Measurements from ENCODE around the gene MMRN1. TPM values are rescaled to one million over a fixed set of nuclear protein-coding genes. Genes with fewer than 3 reads are reported as not detected.

The MMRN1 gene
- total RNA-seq, 1 donor from 2014 or later, result 0.34 TPM

- no peak overlapping the region for H2AFZ ChIP-seq (ENCODE audit: low read depth, low read length)
- H3K4me2 ChIP-seq (ENCODE audit: low read length), result no peak overlapping the region
- no peaks in the 10 kb centered on the region for H3K9me3 Mint-ChIP-seq (ENCODE audit: unreplicated experiment)
- no peaks in the 10 kb centered on the region for H3K9me3 ChIP-seq (ENCODE audit: insufficient read depth, low read depth, low read length)
- H3K4me3 ChIP-seq (ENCODE audit: insufficient read depth, low read depth, low read length), result no peak overlapping the region
- no peaks in the 10 kb centered on the region for H3K36me3 Mint-ChIP-seq (ENCODE audit: low read depth, unreplicated experiment)
- H3K27ac ChIP-seq (ENCODE audit: low read depth, low read length), result no peak overlapping the region
- no peaks in the 10 kb centered on the region for H3K36me3 ChIP-seq (ENCODE audit: insufficient read depth, low read length)
- no peak overlapping the region for H3K4me3 Mint-ChIP-seq (ENCODE audit: unreplicated experiment)
- FAIRE-seq (no peak), DNase-seq (ENCODE audit: low read depth) (no peak)
- H3K27me3 Mint-ChIP-seq (ENCODE audit: low read depth, unreplicated experiment), result no peaks in the 10 kb centered on the region
- H3K4me1 ChIP-seq (ENCODE audit: insufficient read depth, low read length), result no peaks in the 10 kb centered on the region
- no peak overlapping the region for H3K9ac ChIP-seq (ENCODE audit: low read length)
- H3K27ac Mint-ChIP-seq (ENCODE audit: unreplicated experiment), result no peak overlapping the region
- TF ChIP-seq EZH2 (IDR thresholded peaks at IDR 0.05; ENCODE audit: insufficient read depth, low read length) (no peak), CTCF (IDR thresholded peaks at IDR 0.05; ENCODE audit: insufficient read depth, low read depth, low read length) (no peak)
- H3K4me1 Mint-ChIP-seq (ENCODE audit: low read depth, unreplicated experiment), result no peaks in the 10 kb centered on the region
- H4K20me1 ChIP-seq (ENCODE audit: insufficient read depth, low read length), result no peaks in the 10 kb centered on the region
- H3K27me3 ChIP-seq (ENCODE audit: insufficient read depth, low read length), result no peaks in the 10 kb centered on the region
- H3K79me2 ChIP-seq (ENCODE audit: insufficient read depth, low read length), result no peaks in the 10 kb centered on the region
Measured at GRCh38 chr4:89981789-89982334, 87.2 kb downstream of the MMRN1 start.

DNA sequence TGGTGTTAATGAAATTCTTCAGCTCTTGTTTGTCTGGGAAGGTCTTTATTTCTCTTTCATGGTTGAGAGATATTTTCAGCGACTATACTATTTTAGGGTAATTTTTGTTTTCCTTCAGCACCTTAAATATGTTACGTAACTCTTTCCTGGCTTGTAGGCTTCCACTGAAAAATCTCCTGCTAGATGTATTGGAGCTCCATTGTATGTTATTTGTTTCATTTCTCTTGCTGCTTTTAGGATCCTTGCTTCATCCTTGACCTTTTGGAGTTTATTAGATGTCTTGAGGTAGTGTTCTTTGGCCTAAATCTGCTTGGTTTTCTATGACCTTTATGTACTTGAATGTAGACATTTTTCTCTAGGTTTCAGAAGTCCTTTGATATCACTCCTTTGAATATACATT, 93.6 kb downstream of the MMRN1 start:
- FAIRE-seq (no peak), DNase-seq (ENCODE audit: low read depth) (no peak)
- no peaks in the 10 kb centered on the region for H3K4me1 ChIP-seq (ENCODE audit: insufficient read depth, low read length)
- no peak overlapping the region for H3K9ac ChIP-seq (ENCODE audit: low read length)
- no peaks in the 10 kb centered on the region for H3K27me3 ChIP-seq (ENCODE audit: insufficient read depth, low read length)
- peaks cover 2% of the 10 kb centered on the region for H3K9me3 Mint-ChIP-seq (ENCODE audit: unreplicated experiment)
- H3K4me2 ChIP-seq (ENCODE audit: low read length), result no peak overlapping the region
- H3K4me1 Mint-ChIP-seq (ENCODE audit: low read depth, unreplicated experiment), result no peaks in the 10 kb centered on the region
- H4K20me1 ChIP-seq (ENCODE audit: insufficient read depth, low read length), result no peaks in the 10 kb centered on the region
- no peak overlapping the region for H3K4me3 ChIP-seq (ENCODE audit: insufficient read depth, low read depth, low read length)
- H3K79me2 ChIP-seq (ENCODE audit: insufficient read depth, low read length), result no peaks in the 10 kb centered on the region
- H3K27me3 Mint-ChIP-seq (ENCODE audit: low read depth, unreplicated experiment), result no peaks in the 10 kb centered on the region
- H3K4me3 Mint-ChIP-seq (ENCODE audit: unreplicated experiment), result no peak overlapping the region
- H3K36me3 ChIP-seq (ENCODE audit: insufficient read depth, low read length), result no peaks in the 10 kb centered on the region
- H3K9me3 ChIP-seq (ENCODE audit: insufficient read depth, low read depth, low read length), result no peaks in the 10 kb centered on the region
- no peaks in the 10 kb centered on the region for H3K36me3 Mint-ChIP-seq (ENCODE audit: low read depth, unreplicated experiment)
- TF ChIP-seq CTCF (IDR thresholded peaks at IDR 0.05; ENCODE audit: insufficient read depth, low read depth, low read length) (no peak), EZH2 (IDR thresholded peaks at IDR 0.05; ENCODE audit: insufficient read depth, low read length) (no peak)
- H2AFZ ChIP-seq (ENCODE audit: low read depth, low read length), result no peak overlapping the region
- H3K27ac Mint-ChIP-seq (ENCODE audit: unreplicated experiment), result no peak overlapping the region
- no peak overlapping the region for H3K27ac ChIP-seq (ENCODE audit: low read depth, low read length)

DNA sequence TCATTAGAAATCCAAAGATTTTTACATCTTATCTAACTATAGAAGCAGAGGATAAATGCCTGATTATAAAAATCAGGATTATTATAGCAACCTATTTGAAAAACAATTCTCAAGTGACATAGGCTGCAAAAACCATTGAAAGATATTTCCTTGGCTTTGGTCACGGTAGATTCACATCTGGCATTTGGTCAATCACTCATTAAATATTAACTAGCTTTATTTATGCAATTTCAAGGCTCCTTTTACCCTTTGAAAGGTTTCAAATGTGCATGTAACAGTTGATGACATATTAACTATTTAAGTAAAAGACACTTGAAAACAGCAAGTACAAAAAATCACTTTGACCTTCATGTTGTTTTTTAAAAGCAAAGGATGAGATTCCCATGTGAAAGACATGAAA, 98.1 kb downstream of the MMRN1 start:
- H3K9ac ChIP-seq (ENCODE audit: low read length), result no peak overlapping the region
- H3K27me3 ChIP-seq (ENCODE audit: insufficient read depth, low read length), result no peaks in the 10 kb centered on the region
- no peak for DNase-seq (ENCODE audit: low read depth)
- Mint-ChIP-seq H3K9me3 (ENCODE audit: unreplicated experiment) (peaks cover 3% of the 10 kb centered on the region), H3K4me3 (ENCODE audit: unreplicated experiment) (no peak overlapping the region), H3K4me1 (ENCODE audit: low read depth, unreplicated experiment) (no peaks in the 10 kb centered on the region), H3K27me3 (ENCODE audit: low read depth, unreplicated experiment) (no peaks in the 10 kb centered on the region), H3K36me3 (ENCODE audit: low read depth, unreplicated experiment) (no peaks in the 10 kb centered on the region), H3K27ac (ENCODE audit: unreplicated experiment) (no peak overlapping the region)
- H3K36me3 ChIP-seq (ENCODE audit: insufficient read depth, low read length), result no peaks in the 10 kb centered on the region
- TF ChIP-seq CTCF (IDR thresholded peaks at IDR 0.05; ENCODE audit: insufficient read depth, low read depth, low read length) (no peak), EZH2 (IDR thresholded peaks at IDR 0.05; ENCODE audit: insufficient read depth, low read length) (no peak)
- H3K4me1 ChIP-seq (ENCODE audit: insufficient read depth, low read length), result no peaks in the 10 kb centered on the region
- FAIRE-seq, result no peak
- H3K9me3 ChIP-seq (ENCODE audit: insufficient read depth, low read depth, low read length), result no peaks in the 10 kb centered on the region
- H2AFZ ChIP-seq (ENCODE audit: low read depth, low read length), result no peak overlapping the region
- no peaks in the 10 kb centered on the region for H3K79me2 ChIP-seq (ENCODE audit: insufficient read depth, low read length)
- H3K4me2 ChIP-seq (ENCODE audit: low read length), result no peak overlapping the region
- H3K27ac ChIP-seq (ENCODE audit: low read depth, low read length), result no peak overlapping the region
- no peak overlapping the region for H3K4me3 ChIP-seq (ENCODE audit: insufficient read depth, low read depth, low read length)
- no peaks in the 10 kb centered on the region for H4K20me1 ChIP-seq (ENCODE audit: insufficient read depth, low read length)
